ENCODE data around the gene PHF23. TPM values are rescaled to one million over a fixed set of nuclear protein-coding genes. Genes with fewer than 3 reads are reported as not detected.

PHF23 gene
- total and polyA plus RNA-seq, 2 donors (not counting 1 experiment from before 2014, with no cell fraction given), result 45.4 to 48.7 TPM

DNA sequence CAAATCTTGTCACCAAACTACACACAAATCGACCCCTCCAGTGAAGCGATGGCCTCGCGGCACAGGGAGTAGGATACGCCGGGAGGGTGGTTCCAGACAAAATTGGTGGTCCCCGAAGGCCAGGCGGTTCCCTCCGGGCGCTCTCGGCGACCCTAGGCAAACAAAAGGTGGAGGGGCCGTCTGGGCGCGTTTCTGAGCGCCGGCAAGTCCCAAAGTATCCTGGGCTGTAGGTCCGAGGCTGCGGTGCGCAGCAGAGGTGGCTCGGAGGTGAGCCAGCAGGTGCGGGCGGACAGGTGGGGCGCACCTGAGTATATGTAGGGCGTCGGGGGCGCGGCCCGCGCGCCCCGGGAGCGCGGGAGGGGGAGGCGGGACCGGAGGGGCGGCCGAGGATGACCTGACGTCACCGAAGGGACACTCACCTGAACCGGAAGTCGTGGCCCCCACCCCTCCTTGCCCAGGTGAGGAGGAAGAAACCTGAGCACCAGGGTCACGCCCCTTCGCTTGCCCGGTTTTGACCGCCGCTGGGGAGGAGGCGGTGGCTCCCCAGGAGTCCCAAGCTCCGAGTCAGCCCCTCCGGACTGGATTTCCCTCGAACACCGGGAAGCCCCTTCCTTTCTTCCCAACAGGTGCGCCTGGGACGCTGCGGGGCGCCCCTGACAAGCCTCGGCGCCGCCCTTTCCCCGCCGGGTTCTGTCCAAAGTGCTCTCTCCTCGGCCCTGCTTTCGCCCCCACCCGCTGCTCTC lies 23.1 kb upstream of the PHF23 start, which contains the start of gene CLDN7:
CLDN7 (minus strand) TSS at position 287 of the 743 bp plus-strand sequence. CDS start 435 bp downstream, outside the sequence.
- Histone ChIP-seq H3K9ac (ENCODE audit: insufficient read depth, low read length) (no peak within 1 kb of the TSS), H3K4me1 (ENCODE audit: control insufficient read depth, extremely low read depth, insufficient read depth, low read length) (peaks cover 3% of the 10 kb centered on the region), H4K20me1 (ENCODE audit: control insufficient read depth, extremely low read depth, insufficient read depth, low read length) (no peaks in the 10 kb centered on the region), H3K27ac (ENCODE audit: insufficient read depth, low read length) (no peak within 1 kb of the TSS), H3K9me3 (ENCODE audit: control insufficient read depth, insufficient read depth, low read depth, low read length) (no peaks in the 10 kb centered on the region), H2AFZ (ENCODE audit: low read length) (peak within 1 kb of the TSS; percentile 86), H3K79me2 (ENCODE audit: control insufficient read depth, insufficient read depth, low read length) (no peaks in the 10 kb centered on the region), H3K36me3 (ENCODE audit: control insufficient read depth, insufficient read depth, low read length) (no peaks in the 10 kb centered on the region), H3K4me2 (ENCODE audit: extremely low read depth, insufficient read depth, low read length) (peak within 1 kb of the TSS; percentile 80), H3K4me3 (replicated peaks in 1 of 4; ENCODE audit: control extremely low read depth in 1 of 4, insufficient read depth in 1 of 4, low read depth in 3 of 4, low read length in 4 of 4) (peak within 1 kb of the TSS in 2 of 4 experiments; percentile 4 to 32), H3K27me3 (ENCODE audit: control insufficient read depth, insufficient read depth, low read length) (no peaks in the 10 kb centered on the region)
- DNase-seq (ENCODE audit: low read depth in 2 of 2), result no peak
- TF ChIP-seq EZH2 (IDR thresholded peaks at IDR 0.05; ENCODE audit: low read length, missing control alignments), result no peak
- TF ChIP-seq, protein P1, sequence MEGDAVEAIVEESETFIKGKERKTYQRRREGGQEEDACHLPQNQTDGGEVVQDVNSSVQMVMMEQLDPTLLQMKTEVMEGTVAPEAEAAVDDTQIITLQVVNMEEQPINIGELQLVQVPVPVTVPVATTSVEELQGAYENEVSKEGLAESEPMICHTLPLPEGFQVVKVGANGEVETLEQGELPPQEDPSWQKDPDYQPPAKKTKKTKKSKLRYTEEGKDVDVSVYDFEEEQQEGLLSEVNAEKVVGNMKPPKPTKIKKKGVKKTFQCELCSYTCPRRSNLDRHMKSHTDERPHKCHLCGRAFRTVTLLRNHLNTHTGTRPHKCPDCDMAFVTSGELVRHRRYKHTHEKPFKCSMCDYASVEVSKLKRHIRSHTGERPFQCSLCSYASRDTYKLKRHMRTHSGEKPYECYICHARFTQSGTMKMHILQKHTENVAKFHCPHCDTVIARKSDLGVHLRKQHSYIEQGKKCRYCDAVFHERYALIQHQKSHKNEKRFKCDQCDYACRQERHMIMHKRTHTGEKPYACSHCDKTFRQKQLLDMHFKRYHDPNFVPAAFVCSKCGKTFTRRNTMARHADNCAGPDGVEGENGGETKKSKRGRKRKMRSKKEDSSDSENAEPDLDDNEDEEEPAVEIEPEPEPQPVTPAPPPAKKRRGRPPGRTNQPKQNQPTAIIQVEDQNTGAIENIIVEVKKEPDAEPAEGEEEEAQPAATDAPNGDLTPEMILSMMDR (conservative IDR thresholded peaks at IDR 0.05 in 1 of 2, IDR thresholded peaks at IDR 0.05 in 1 of 2; ENCODE audit: low read depth in 1 of 2, low read length in 2 of 2), result no peak

DNA sequence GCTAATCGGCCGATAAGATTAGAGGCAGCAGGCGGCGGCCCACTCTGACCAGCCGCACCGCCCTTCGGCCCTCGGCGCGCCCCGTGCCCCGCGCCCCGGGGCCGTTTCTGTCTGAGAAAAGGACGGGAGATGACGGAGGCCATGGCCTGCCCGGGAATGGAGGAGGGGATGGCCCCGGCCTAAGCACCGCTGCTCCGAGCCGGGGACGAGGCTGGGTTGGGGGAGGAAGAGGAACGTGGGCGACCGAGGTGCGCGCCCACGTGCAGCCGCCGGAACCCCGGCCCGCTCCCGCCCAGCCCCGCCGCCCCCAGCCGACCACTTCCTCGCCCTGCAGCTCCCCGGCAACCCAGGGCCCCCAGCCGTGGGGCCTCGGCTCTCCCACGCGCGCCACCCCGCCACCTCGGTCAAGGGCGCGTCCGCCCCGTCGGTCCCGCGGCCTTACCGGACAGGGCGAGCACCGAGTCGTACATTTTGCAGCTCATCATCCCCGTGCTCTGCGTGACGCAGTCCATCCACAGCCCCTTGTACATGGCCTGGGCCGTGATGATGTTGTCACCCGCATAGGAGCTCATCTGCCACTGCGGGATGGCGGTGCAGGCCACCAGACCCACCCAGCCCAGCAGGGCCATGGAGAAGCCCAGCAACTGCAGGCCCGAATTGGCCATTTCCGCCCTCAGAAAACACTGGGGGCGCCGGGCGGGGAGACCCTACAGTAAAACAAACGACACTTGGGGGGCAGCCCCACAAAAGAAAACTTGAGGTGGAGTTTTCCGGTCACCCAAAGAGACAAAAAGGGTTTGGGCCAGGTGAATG lies 22.3 kb upstream of the PHF23 start:
- H3K4me3 ChIP-seq (replicated peaks in 1 of 4; ENCODE audit: control extremely low read depth in 1 of 4, insufficient read depth in 1 of 4, low read depth in 3 of 4, low read length in 4 of 4), result peak overlapping the region in 1 of 4 experiments; percentile 32
- H3K4me2 ChIP-seq (ENCODE audit: extremely low read depth, insufficient read depth, low read length), result peak overlapping the region; percentile 35
- H3K9ac ChIP-seq (ENCODE audit: insufficient read depth, low read length), result no peak overlapping the region
- H3K36me3 ChIP-seq (ENCODE audit: control insufficient read depth, insufficient read depth, low read length), result peaks cover 1% of the 10 kb centered on the region
- TF ChIP-seq, protein P1 (conservative IDR thresholded peaks at IDR 0.05 in 1 of 2, IDR thresholded peaks at IDR 0.05 in 1 of 2; ENCODE audit: low read depth in 1 of 2, low read length in 2 of 2), result no peak
- peak; percentile 74 for TF ChIP-seq EZH2 (IDR thresholded peaks at IDR 0.05; ENCODE audit: low read length, missing control alignments)
- H3K79me2 ChIP-seq (ENCODE audit: control insufficient read depth, insufficient read depth, low read length), result no peaks in the 10 kb centered on the region
- DNase-seq (ENCODE audit: low read depth in 2 of 2), result no peak
- no peaks in the 10 kb centered on the region for H3K27me3 ChIP-seq (ENCODE audit: control insufficient read depth, insufficient read depth, low read length)
- peaks cover 3% of the 10 kb centered on the region for H3K4me1 ChIP-seq (ENCODE audit: control insufficient read depth, extremely low read depth, insufficient read depth, low read length)
- H3K9me3 ChIP-seq (ENCODE audit: control insufficient read depth, insufficient read depth, low read depth, low read length), result no peaks in the 10 kb centered on the region
- peak overlapping the region; percentile 29 for H2AFZ ChIP-seq (ENCODE audit: low read length)
- no peak overlapping the region for H3K27ac ChIP-seq (ENCODE audit: insufficient read depth, low read length)
- H4K20me1 ChIP-seq (ENCODE audit: control insufficient read depth, extremely low read depth, insufficient read depth, low read length), result no peaks in the 10 kb centered on the region
